ENCODE measurements around the gene MAGEB6.
"Not testable (repeated sequence)": the region's sequence is repeated elsewhere in the genome, so short reads cannot be mapped to it uniquely, and the experiment has no call there.

Gene MAGEB6, protein sequence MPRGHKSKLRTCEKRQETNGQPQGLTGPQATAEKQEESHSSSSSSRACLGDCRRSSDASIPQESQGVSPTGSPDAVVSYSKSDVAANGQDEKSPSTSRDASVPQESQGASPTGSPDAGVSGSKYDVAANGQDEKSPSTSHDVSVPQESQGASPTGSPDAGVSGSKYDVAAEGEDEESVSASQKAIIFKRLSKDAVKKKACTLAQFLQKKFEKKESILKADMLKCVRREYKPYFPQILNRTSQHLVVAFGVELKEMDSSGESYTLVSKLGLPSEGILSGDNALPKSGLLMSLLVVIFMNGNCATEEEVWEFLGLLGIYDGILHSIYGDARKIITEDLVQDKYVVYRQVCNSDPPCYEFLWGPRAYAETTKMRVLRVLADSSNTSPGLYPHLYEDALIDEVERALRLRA

DNA sequence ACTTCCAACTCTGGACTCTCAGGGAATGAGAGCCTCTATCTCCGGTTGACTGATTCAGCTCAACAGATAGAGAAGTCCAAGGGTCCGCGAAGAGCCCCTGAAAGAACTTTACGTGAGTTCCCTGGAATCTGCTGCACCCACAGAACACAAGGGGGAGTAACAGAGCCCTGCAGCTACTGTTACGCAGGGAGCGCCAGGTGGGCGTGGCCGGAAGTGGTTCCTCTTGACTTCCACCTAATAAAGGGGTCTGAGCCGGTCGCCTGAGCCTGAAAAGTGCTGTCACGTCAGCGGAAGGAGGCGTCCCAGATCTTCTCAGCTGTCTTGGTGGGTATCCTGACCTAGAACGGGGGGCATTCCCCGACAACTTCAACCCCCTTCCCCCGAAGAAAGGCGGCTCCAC lies at the start of gene MAGEB6:
MAGEB6 (plus strand) TSS at position 237 of the 400 bp plus-strand sequence. CDS start 1,407 bp downstream, outside the sequence.
- DNase-seq (ENCODE audit: low read depth in 1 of 2, low spot score in 1 of 2) = no peak

DNA sequence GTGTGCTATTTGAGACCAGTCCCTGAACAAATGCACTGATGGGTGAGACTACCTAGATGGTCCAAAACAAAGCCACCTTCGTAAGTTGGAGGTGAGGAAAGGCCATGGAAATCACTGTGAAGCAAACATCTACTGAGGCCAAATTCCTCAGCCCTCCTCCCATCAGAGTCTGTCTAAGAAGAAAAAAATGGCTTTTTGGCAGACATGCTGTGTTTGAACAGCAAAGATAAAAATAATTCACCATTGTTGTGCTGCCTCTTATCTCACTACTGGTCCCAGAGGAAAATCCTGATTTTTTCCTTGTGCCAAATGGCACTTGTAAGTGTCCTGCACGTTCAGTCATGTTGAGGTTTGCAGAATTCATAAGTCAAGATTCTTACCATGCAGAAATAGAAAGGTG lies 46.2 kb upstream of the MAGEB6 start:
- no peak for DNase-seq (ENCODE audit: low read depth in 1 of 2, low spot score in 1 of 2)

DNA sequence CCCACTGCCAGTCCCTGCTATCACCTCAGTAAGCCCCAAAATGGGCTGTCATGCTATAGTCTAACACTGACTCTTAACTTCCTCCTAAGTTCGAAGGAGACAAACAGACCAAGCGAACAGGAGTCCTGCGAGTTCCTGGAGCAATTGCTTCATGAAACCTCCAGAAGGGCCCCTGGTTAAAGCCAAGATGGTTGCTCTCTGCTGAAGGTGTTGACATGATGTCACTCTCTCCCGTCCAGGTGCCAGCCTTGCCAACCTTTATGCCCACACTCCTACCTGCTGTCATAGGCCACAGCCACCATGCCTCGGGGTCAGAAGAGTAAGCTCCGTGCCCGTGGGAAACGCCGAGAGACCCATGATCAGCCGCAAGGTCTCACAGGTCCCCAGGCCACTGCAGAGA lies 31.9 kb upstream of the MAGEB6 start, which contains the start of gene MAGEB6B:
MAGEB6B (plus strand) TSS at position 301 of the 400 bp plus-strand sequence; CDS start at position 301, 0 bp downstream.
- no peak for DNase-seq (ENCODE audit: low read depth in 1 of 2, low spot score in 1 of 2)

DNA sequence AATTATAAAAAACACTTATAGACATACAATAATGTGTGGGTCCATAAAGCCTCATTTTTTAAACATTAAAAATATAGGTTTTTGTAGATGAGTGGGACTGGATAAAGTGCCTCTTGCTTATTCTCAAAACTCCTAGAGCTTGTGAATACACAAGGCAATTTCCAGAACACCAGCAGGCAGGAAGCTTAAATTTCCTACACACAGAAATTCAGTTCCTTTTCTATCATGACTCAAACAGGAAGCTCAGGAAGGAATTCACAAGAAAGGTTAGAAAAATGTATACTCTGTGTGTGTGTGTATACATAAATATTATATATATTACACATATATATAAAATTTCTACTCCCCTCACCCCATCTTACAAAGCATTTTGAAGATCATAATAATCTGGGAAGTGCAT lies 11.3 kb downstream of the MAGEB6 start:
- DNase-seq (ENCODE audit: low read depth in 1 of 2, low spot score in 1 of 2) = no peak

DNA sequence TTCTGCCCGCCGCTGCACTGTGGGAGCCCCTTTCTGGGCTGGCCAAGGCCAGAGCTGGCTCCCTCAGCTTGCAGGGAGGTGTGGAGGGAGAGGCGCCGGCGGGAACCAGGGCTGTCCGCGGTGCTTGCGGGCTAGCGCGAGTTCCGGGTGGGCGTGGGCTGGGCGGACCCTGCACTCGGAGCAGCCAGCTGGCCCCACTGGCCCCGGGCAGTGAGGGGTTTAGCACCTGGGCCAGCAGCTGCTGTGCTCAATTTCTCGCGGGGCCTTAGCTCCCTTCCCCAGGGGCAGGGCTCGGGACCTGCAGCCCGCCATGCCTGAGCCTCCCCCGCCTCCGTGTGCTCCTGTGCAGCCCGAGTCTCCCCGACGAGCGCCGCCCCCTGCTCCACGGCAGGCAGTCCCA lies 12.5 kb downstream of the MAGEB6 start:
- DNase-seq (ENCODE audit: low read depth in 1 of 2, low spot score in 1 of 2) = not testable (repeated sequence)

DNA sequence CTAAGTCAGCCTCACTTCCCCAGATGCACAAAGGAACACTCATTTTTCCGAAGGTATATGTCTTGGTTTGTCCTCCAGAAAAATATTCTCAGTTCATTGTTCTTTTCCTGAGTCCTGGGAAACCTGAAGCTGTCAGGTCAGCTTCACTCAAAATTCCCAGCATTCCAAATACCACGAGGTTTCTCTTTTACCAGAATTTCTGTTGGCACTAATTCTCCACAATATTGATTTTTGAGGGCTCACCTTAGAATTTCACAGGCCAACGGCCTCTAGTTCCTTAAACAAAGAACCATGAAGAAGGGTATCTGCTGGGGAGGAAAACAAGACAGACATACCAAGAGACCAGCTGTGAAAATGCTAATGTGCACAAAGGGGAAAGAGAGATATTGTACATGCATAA lies 15.8 kb downstream of the MAGEB6 start:
- no peak for DNase-seq (ENCODE audit: low read depth in 1 of 2, low spot score in 1 of 2)

DNA sequence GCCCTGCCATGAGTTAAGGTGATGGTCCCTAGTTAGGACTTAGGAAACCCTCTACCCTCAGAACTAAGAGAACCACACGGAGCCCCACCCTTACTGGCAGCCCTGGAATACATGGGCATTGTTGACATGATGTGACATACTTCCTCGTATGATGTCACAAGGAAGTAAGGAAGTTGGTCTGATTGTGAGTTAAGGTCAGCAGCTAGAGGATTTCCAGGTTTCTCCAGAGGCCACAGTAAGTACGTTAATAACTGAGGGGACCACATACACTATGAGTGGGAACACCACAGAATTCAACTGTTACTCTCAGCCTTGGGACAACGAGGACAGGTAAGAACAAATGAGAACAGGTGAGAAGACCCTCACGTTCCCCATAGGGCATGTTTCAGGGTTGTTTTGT lies 23.6 kb downstream of the MAGEB6 start, which contains the start of gene MAGEB5:
MAGEB5 (plus strand) TSS at position 301 of the 400 bp plus-strand sequence. CDS start 1,133 bp downstream, outside the sequence.
- no peak for DNase-seq (ENCODE audit: low read depth in 1 of 2, low spot score in 1 of 2)

DNA sequence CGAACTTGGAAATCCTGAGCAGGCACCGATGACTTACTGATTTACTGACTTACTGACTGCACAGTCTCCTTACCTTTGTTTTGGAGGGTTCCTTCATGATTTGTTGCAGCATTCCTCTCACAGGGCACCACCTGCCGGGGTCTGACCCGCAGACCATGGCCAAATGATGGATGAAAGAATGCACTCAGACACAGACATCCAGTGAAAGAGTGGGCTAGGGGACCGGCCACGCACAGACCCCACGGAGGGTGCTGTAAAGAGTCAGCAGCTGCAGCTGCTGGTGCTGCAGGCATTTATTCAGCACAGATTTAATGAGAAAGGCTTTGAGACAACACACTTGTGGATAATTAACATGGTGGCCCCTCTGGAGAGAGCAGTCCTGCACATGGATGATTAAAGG lies 27.1 kb downstream of the MAGEB6 start:
- DNase-seq (ENCODE audit: low read depth in 1 of 2, low spot score in 1 of 2) = no peak

DNA sequence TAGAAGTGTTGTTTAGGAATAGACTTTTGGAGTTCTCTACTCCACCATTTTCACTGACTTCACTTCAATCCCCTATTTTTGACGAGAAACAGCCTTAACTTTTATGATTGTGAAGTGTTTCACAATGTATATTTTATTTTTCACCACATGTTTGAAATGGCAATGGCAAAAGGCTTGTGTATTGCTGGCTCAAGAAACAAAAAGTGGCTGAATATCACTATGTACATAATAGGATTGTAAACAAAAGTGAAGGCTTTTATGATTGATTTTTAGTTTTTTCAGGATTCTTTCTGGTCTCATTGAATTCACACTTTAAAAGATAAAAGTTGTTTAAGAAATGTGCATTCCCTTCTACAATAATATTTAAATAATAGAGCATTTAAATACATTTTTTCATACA lies 41.9 kb downstream of the MAGEB6 start:
- no peak for DNase-seq (ENCODE audit: low read depth in 1 of 2, low spot score in 1 of 2)

Data from activated CD4-positive, alpha-beta T cell treated with anti-CD3 and anti-CD28 coated beads, Interleukin-2, amount 50 U/mL, for 24 hours (primary cell).